SK-N-SH treated with all-trans-retinoic acid at 6 μM for 48 hours (cell line): ENCODE results near the gene ZNF681.

Experiments used
- ARNTL ChIP-seq: fragments of 450-650 bp; formaldehyde crosslinking; IDR thresholded peaks from 2 replicates; pipeline ENCODE4 v1.5.0; 2020; ENCODE audit warnings: low read depth, mild to moderate bottlenecking, moderate library complexity, borderline replicate concordance
- BACH2 ChIP-seq: fragments of 250-450 bp; sonication (Bioruptor Pico); IDR thresholded peaks from 2 replicates; pipeline ENCODE4 v1.9.0; 2021; ENCODE audit warnings: mild to moderate bottlenecking, borderline replicate concordance
- CREB5 ChIP-seq: fragments of 250-450 bp; sonication (Bioruptor Pico); IDR thresholded peaks from 2 replicates; pipeline ENCODE4 v1.5.1; 2020; ENCODE audit warnings: low read depth, mild to moderate bottlenecking, moderate library complexity
- ESRRG ChIP-seq: fragments of 250-450 bp; sonication (Bioruptor Pico); IDR thresholded peaks from 2 replicates; pipeline ENCODE4 v1.6.1; 2021; ENCODE audit warnings: mild to moderate bottlenecking
- PATZ1 ChIP-seq: fragments of 250-450 bp; sonication (Bioruptor Pico); IDR thresholded peaks from 2 replicates; pipeline ENCODE4 v1.8.0; 2020; ENCODE audit warnings: mild to moderate bottlenecking, moderate library complexity, borderline replicate concordance
- RARB ChIP-seq: fragments of 250-450 bp; sonication (Bioruptor Pico); IDR thresholded peaks from 2 replicates; pipeline ENCODE4 v1.8.0; 2021; ENCODE audit warnings: mild to moderate bottlenecking, moderate library complexity
- TCF4 ChIP-seq: fragments of 250-450 bp; sonication (Bioruptor Pico); IDR thresholded peaks from 2 replicates; pipeline ENCODE4 v1.8.0; 2021; ENCODE audit warnings: mild to moderate bottlenecking, moderate library complexity, borderline replicate concordance
- ZFP30 ChIP-seq: fragments of 450-650 bp; formaldehyde crosslinking; IDR thresholded peaks from 2 replicates; pipeline ENCODE4 v1.5.0; 2022; ENCODE audit warnings: mild to moderate bottlenecking, moderate library complexity
- ZNF565 ChIP-seq: fragments of 450-650 bp; formaldehyde crosslinking; conservative IDR thresholded peaks from 2 replicates; pipeline ENCODE4 v1.5.0; 2020; ENCODE audit warnings: low read depth, mild to moderate bottlenecking, moderate library complexity

GRCh38 chr19:23783636-23784035, 24.9 kb upstream of the ZNF681 start:
- no peak for TF ChIP-seq RARB
- no peak for TF ChIP-seq PATZ1 (CRISPR knock-in tag)
- no peak for TF ChIP-seq ESRRG
- TF ChIP-seq CREB5: no peak
- TF ChIP-seq BACH2 (CRISPR knock-in tag): no peak
- TF ChIP-seq ZNF565 (CRISPR knock-in tag): no peak
- no peak for TF ChIP-seq TCF4 (CRISPR knock-in tag)
- TF ChIP-seq ZFP30: no peak
- no peak for TF ChIP-seq ARNTL (CRISPR knock-in tag)
